ENCODE results near the gene ANAPC2.
A peak's percentile ranks its signal among the peaks of the same experiment; 100 is the strongest.

The ANAPC2 gene

DNA sequence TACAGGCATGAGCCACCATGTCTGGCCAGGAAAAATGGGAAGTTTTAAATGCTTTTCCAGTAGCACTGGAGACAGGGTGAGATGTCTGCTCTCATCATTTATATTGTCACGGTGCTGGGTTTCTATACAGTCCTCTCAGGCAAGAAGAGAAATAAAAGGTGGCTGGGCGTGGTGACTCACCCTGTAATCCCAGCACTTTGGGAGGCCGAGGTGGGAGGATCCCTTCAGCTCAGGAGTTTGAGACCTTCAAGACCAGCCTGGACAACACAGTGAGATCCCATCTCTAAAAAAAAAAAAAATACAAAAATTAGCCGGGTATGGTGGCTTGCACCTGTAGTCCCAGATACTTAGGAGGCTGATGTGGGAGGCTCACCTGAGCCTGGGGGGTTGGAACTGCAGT is 54.2 kb downstream of the ANAPC2 start:
- H3K9me3 ChIP-seq (ENCODE audit: control insufficient read depth in 1 of 2, low read length in 2 of 2), result no peaks in the 10 kb centered on the region
- peaks cover 21% of the 10 kb centered on the region for H3K27me3 ChIP-seq (ENCODE audit: low read depth, low read length)

GRCh38 chr9:137130176-137130755 is 58.1 kb downstream of the ANAPC2 start:
- Histone ChIP-seq H3K9me3 (ENCODE audit: control insufficient read depth in 1 of 2, low read length in 2 of 2) (no peaks in the 10 kb centered on the region), H3K27me3 (ENCODE audit: low read depth, low read length) (no peaks in the 10 kb centered on the region), H3K4me3 (ENCODE audit: low read depth in 1 of 2, low read length in 2 of 2) (peak overlapping the region; percentile 62 to 86), H3K27ac (ENCODE audit: low read length) (no peak overlapping the region), H3K4me1 (ENCODE audit: control insufficient read depth in 1 of 2, insufficient read depth in 2 of 2, low read length in 2 of 2) (peaks cover 10 to 30% of the 10 kb centered on the region in 2 donors), H3K36me3 (ENCODE audit: control insufficient read depth in 1 of 2, insufficient read depth in 2 of 2, low read length in 2 of 2) (no peaks in the 10 kb centered on the region)

More for the DNA sequence above, 54.2 kb downstream of the ANAPC2 start:
- Histone ChIP-seq H3K4me3 (ENCODE audit: low read depth in 1 of 2, low read length in 2 of 2) (no peak overlapping the region), H3K36me3 (ENCODE audit: control insufficient read depth in 1 of 2, insufficient read depth in 2 of 2, low read length in 2 of 2) (no peaks in the 10 kb centered on the region), H3K27ac (ENCODE audit: low read length) (no peak overlapping the region), H3K4me1 (ENCODE audit: control insufficient read depth in 1 of 2, insufficient read depth in 2 of 2, low read length in 2 of 2) (peaks cover 0 to 11% of the 10 kb centered on the region in 2 donors)

- Histone ChIP-seq H3K27ac (ENCODE audit: low read length) (no peak overlapping the region), H3K36me3 (ENCODE audit: control insufficient read depth in 1 of 2, insufficient read depth in 2 of 2, low read length in 2 of 2) (no peaks in the 10 kb centered on the region), H3K4me1 (ENCODE audit: control insufficient read depth in 1 of 2, insufficient read depth in 2 of 2, low read length in 2 of 2) (peaks cover 10 to 30% of the 10 kb centered on the region in 2 donors), H3K27me3 (ENCODE audit: low read depth, low read length) (no peaks in the 10 kb centered on the region), H3K9me3 (ENCODE audit: control insufficient read depth in 1 of 2, low read length in 2 of 2) (no peaks in the 10 kb centered on the region), H3K4me3 (ENCODE audit: low read depth in 1 of 2, low read length in 2 of 2) (peak overlapping the region; percentile 62 to 86)
Observed at GRCh38 chr9:137129456-137130175, 58.7 kb downstream of the ANAPC2 start.

DNA sequence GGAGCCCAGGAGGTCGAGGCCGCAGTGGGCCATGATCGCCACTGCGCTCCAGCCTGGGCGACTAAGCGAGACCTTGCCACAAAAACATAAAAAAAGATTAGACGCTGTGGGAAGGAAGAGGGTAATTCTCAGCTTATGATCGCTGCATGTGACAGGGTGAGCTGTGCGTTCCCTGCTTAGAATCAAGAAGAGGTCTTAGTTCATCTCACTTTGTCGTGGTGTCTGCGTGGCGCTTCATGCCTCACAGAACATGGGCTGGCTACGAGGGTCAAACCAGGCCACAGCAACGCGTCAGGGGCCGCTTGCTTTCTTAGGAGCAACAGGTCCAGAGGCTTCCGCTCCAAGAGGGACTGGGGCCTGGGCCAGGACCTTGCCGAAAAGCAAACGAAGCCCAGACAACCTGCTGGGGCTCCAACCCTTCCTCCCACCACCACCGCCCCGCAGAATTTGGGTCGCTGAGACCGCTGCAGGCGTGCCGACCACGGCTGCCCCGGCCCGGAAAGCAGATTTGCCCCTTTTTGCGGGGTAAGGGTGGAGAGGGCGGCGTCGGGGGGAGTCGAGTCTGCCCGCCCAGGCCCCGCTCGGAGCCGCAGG is 59.4 kb downstream of the ANAPC2 start:
- Histone ChIP-seq H3K36me3 (ENCODE audit: control insufficient read depth in 1 of 2, insufficient read depth in 2 of 2, low read length in 2 of 2) (no peaks in the 10 kb centered on the region), H3K4me1 (ENCODE audit: control insufficient read depth in 1 of 2, insufficient read depth in 2 of 2, low read length in 2 of 2) (peaks cover 10 to 30% of the 10 kb centered on the region in 2 donors), H3K27me3 (ENCODE audit: low read depth, low read length) (no peaks in the 10 kb centered on the region), H3K27ac (ENCODE audit: low read length) (peak overlapping the region; percentile 17), H3K9me3 (ENCODE audit: control insufficient read depth in 1 of 2, low read length in 2 of 2) (no peaks in the 10 kb centered on the region), H3K4me3 (ENCODE audit: low read depth in 1 of 2, low read length in 2 of 2) (peak overlapping the region; percentile 62 to 86)

- H3K4me3 ChIP-seq (ENCODE audit: low read depth in 1 of 2, low read length in 2 of 2), result peak overlapping the region; percentile 62 to 86
- H3K4me1 ChIP-seq (ENCODE audit: control insufficient read depth in 1 of 2, insufficient read depth in 2 of 2, low read length in 2 of 2), result peaks cover 10 to 30% of the 10 kb centered on the region in 2 donors
- peak overlapping the region; percentile 17 for H3K27ac ChIP-seq (ENCODE audit: low read length)
- no peaks in the 10 kb centered on the region for H3K36me3 ChIP-seq (ENCODE audit: control insufficient read depth in 1 of 2, insufficient read depth in 2 of 2, low read length in 2 of 2)
- no peaks in the 10 kb centered on the region for H3K9me3 ChIP-seq (ENCODE audit: control insufficient read depth in 1 of 2, low read length in 2 of 2)
- no peaks in the 10 kb centered on the region for H3K27me3 ChIP-seq (ENCODE audit: low read depth, low read length)
Observed at GRCh38 chr9:137128158-137128861, 60.0 kb downstream of the ANAPC2 start.

DNA sequence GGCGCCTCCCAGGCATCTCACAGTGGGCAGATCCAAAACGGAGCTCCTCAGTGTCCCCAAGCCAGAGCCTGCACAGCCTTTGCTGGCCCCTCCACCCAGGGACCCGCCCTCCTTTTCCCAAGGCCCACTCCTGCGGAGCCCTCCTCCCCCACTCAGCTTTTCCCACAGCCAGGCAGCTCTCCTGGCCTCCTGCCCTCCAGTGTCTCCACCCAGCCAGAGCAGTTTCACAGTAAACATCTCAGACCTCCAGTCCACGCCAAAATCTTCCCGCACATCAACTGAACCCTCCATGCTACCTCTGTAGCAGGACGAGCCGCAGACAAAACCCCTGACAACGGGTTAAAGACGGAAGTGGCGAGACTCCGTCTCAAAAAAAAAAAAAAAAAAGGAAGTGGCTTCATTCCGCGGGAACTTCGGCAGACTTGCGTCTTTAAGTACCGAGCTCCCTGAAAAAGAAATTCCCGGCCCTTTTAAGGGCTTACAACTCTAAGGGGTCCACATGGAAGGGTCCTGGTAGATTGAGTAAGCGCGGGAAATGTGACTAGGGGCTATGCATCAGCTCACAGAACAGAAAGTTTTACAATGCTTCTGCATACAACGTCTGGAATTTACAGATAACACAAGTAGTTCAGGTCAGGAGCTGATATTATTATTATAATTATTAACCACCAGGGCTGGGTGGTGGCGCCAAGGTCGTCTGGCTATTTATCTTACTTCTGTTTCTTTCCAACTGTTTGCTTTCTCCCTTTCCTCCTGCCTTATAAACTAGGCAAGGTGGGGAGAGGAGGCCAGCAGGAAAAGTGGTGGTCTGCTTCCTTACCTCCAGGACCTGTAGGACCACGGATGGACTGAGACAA is 60.8 kb downstream of the ANAPC2 start:
- Histone ChIP-seq H3K36me3 (ENCODE audit: control insufficient read depth in 1 of 2, insufficient read depth in 2 of 2, low read length in 2 of 2) (no peaks in the 10 kb centered on the region), H3K27ac (ENCODE audit: low read length) (no peak overlapping the region), H3K4me3 (ENCODE audit: low read depth in 1 of 2, low read length in 2 of 2) (peak overlapping the region in 1 of 2 donors; percentile 44), H3K9me3 (ENCODE audit: control insufficient read depth in 1 of 2, low read length in 2 of 2) (no peaks in the 10 kb centered on the region), H3K27me3 (ENCODE audit: low read depth, low read length) (no peaks in the 10 kb centered on the region), H3K4me1 (ENCODE audit: control insufficient read depth in 1 of 2, insufficient read depth in 2 of 2, low read length in 2 of 2) (peaks cover 10 to 30% of the 10 kb centered on the region in 2 donors)

DNA sequence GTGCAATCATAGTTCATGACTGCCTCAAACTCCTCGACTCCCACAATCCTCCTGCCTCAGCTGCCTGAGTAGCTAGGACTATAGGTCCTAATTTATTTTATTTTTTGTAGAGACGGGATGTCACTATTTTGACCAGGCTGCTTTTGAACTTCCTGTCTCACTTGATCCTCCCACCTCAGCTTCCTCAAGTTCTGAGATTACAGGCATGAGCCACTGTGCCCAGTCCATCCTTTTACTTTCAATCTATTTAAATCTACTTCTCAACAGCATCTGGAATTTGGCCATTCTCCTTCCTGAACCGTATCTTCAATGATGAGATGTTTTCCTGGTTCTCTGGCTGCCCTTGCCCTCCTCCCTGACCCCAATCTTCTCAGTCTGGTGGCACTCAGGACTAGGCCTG is 61.6 kb downstream of the ANAPC2 start:
- Histone ChIP-seq H3K36me3 (ENCODE audit: control insufficient read depth in 1 of 2, insufficient read depth in 2 of 2, low read length in 2 of 2) (no peaks in the 10 kb centered on the region), H3K9me3 (ENCODE audit: control insufficient read depth in 1 of 2, low read length in 2 of 2) (no peaks in the 10 kb centered on the region), H3K4me1 (ENCODE audit: control insufficient read depth in 1 of 2, insufficient read depth in 2 of 2, low read length in 2 of 2) (peaks cover 10 to 30% of the 10 kb centered on the region in 2 donors), H3K27ac (ENCODE audit: low read length) (no peak overlapping the region), H3K27me3 (ENCODE audit: low read depth, low read length) (no peaks in the 10 kb centered on the region), H3K4me3 (ENCODE audit: low read depth in 1 of 2, low read length in 2 of 2) (no peak overlapping the region)
